Nephron progenitor cell (in vitro differentiated cells): ENCODE results near the gene ACOX3.
A peak's percentile ranks its signal among the peaks of the same experiment; 100 is the strongest.

Experiments used
- DNase-seq: peaks from one replicate; pipeline ENCODE4 v3.0.0; 2021
- H3K27ac Mint-ChIP-seq: 2 replicates; pipeline ENCODE4 v1.8.0; 2021; ENCODE audit warnings: mild to moderate bottlenecking, moderate library complexity, mixed read lengths
- H3K27me3 Mint-ChIP-seq: 2 replicates; pipeline ENCODE4 v1.8.0; 2021; ENCODE audit warnings: mild to moderate bottlenecking, low read depth, mixed read lengths; ENCODE audit not compliant: poor library complexity
- H3K36me3 Mint-ChIP-seq: 2 replicates; pipeline ENCODE4 v1.8.0; 2021; ENCODE audit warnings: low read depth, mixed read lengths
- H3K4me1 Mint-ChIP-seq: 2 replicates; pipeline ENCODE4 v1.8.0; 2021; ENCODE audit warnings: mixed read lengths
- H3K4me3 Mint-ChIP-seq: 2 replicates; pipeline ENCODE4 v1.8.0; 2021; ENCODE audit warnings: mild to moderate bottlenecking, moderate library complexity, mixed read lengths
- H3K9me3 Mint-ChIP-seq: 2 replicates; pipeline ENCODE4 v1.8.0; 2021; ENCODE audit warnings: mild to moderate bottlenecking, moderate library complexity, mixed read lengths
- TF ChIP-seq, protein P1 (sequence below): fragments of 200-600 bp; sonication (generic); IDR thresholded peaks from 2 replicates; pipeline ENCODE4 v1.5.0; 2021; ENCODE audit warnings: antibody characterized with exemption

Gene ACOX3

DNA sequence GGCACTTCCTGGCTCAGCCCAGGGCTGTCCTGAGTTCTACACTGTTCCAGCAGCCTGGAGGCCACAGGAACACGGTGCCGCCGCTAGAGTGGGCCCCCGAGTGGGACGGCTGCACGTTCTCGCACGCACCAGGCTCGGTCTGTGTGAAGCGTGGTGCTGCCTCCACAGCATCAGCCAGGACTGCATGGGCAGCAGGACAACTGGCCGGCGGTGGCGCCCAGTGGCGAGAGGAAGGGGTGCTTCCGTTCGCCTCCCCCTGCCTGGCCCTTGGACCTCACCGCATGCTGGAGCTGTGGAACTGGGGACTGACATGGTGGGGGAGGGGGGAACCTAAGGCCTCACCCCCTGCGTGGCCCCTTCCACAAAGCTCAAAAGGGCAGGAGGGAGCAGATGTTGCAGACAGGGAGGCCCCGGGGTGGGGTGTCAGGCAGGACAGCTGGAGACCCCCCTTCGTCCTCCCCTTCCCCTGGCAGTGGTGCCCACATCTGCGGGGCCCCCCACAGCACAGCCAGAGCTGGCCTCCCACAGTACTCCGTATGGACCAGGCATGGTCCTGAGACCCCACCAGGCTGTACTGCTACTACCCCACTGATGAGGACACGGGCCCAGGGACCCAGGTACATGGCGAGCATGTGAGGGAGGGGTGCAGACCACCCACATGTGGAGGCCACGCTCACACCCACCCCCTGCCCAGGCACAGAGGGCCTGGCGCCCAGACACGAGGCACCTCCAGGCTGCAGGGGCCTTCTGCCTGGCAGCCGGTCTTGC, 58.5 kb downstream of the ACOX3 start:
- H3K4me1 Mint-ChIP-seq, result peaks cover 38% of the 10 kb centered on the region
- H3K36me3 Mint-ChIP-seq, result peaks cover 10% of the 10 kb centered on the region
- no peaks in the 10 kb centered on the region for H3K9me3 Mint-ChIP-seq
- peaks cover 2% of the 10 kb centered on the region for H3K27me3 Mint-ChIP-seq
- TF ChIP-seq, protein P1, sequence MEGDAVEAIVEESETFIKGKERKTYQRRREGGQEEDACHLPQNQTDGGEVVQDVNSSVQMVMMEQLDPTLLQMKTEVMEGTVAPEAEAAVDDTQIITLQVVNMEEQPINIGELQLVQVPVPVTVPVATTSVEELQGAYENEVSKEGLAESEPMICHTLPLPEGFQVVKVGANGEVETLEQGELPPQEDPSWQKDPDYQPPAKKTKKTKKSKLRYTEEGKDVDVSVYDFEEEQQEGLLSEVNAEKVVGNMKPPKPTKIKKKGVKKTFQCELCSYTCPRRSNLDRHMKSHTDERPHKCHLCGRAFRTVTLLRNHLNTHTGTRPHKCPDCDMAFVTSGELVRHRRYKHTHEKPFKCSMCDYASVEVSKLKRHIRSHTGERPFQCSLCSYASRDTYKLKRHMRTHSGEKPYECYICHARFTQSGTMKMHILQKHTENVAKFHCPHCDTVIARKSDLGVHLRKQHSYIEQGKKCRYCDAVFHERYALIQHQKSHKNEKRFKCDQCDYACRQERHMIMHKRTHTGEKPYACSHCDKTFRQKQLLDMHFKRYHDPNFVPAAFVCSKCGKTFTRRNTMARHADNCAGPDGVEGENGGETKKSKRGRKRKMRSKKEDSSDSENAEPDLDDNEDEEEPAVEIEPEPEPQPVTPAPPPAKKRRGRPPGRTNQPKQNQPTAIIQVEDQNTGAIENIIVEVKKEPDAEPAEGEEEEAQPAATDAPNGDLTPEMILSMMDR, result no peak
- no peak for DNase-seq
- H3K4me3 Mint-ChIP-seq, result no peak overlapping the region
- H3K27ac Mint-ChIP-seq, result no peak overlapping the region

DNA sequence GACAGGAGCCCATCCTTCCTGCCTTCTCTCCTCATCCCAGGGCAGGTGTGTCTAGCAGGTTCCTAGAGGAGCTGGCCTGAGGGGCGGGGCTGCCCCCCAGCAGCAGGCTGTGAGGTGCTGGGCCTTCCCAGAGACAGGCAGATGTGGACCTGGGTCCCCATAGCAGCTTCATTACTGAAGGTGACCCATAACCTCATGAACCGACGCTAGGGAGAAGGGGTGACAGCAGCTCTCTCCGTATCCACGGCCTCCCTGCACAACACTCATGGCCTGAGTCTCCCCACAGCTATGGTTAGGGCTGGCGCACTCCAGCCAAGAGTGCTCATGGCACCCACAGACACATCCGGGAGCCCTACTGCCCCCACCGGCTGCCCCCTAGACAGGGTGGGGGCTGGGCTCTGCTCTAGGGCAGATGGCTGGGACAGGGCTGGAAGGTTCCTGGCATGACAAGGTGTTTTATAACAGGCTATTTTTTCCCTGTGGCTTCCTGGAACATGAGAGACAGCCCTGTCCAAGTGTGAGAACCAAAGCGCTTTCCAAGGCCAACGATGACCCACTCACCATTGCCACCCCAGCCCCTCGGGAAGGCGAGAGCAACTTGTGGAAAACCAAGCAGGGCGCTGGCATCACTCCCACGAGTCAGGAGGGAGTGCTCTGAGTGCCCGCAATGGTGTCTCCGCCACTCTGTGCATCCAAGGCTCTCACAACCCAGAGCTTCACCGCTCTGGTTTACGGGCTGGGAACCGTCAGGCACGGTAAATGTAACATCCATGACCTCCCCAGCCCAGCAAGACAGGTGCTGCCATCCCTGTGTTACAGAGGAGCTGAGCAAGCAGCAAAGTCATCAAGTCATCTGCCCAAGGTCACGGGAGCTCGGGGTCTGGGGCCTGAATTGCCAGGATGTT, 59.8 kb downstream of the ACOX3 start:
- Mint-ChIP-seq H3K27ac (no peak overlapping the region), H3K36me3 (peaks cover 6% of the 10 kb centered on the region), H3K4me1 (peaks cover 34% of the 10 kb centered on the region), H3K27me3 (peaks cover 2% of the 10 kb centered on the region), H3K9me3 (no peaks in the 10 kb centered on the region), H3K4me3 (no peak overlapping the region)
- TF ChIP-seq, protein P1, result no peak
- DNase-seq, result no peak

DNA sequence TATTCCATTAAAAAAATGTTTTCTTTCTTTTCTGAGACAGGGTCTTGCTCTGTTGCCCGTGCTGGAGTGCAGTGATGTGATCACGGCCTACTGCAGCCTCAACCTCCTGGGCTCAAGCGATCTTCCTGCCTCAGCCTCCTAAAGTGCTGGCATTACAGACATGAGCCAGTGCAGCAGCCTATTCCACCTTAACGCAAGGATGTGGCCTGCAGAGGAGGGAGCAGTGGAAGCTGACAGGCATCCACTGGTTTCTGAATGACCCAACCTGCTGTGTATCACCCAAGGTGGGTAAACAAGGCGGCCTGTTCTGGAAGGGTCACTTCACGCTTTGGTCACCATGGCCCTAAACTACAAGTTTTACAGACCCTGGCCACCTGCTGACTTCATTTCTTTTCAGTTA, 60.8 kb downstream of the ACOX3 start:
- H3K4me1 Mint-ChIP-seq, result peaks cover 27% of the 10 kb centered on the region
- no peaks in the 10 kb centered on the region for H3K9me3 Mint-ChIP-seq
- no peaks in the 10 kb centered on the region for H3K36me3 Mint-ChIP-seq
- H3K4me3 Mint-ChIP-seq, result no peak overlapping the region
- no peak for DNase-seq
- H3K27me3 Mint-ChIP-seq, result no peaks in the 10 kb centered on the region
- H3K27ac Mint-ChIP-seq, result no peak overlapping the region
- TF ChIP-seq, protein P1, result no peak

DNA sequence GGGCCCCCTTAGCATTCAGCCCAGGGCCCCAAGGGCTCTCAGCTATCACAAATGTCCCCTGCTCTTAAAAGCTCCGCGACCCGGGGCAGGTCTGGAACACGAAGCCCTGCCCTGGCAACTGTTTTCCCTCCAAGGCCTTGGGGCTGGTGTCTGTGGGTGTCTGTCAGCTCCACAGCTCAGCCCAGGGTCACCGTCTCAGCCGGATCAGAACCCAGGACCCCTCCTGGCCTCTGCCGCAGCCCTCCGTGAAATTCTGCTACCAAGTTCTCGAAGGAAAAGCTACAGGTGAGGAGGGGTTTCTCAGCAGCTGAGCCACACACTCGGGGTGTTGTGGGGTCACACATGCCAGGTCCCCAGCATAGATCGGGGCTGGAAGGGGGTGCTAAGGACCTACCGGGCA, 61.2 kb downstream of the ACOX3 start:
- Mint-ChIP-seq H3K9me3 (no peaks in the 10 kb centered on the region), H3K27me3 (no peaks in the 10 kb centered on the region), H3K4me3 (no peak overlapping the region), H3K36me3 (no peaks in the 10 kb centered on the region), H3K4me1 (peaks cover 22% of the 10 kb centered on the region), H3K27ac (no peak overlapping the region)
- no peak for DNase-seq
- TF ChIP-seq, protein P1, result no peak

DNA sequence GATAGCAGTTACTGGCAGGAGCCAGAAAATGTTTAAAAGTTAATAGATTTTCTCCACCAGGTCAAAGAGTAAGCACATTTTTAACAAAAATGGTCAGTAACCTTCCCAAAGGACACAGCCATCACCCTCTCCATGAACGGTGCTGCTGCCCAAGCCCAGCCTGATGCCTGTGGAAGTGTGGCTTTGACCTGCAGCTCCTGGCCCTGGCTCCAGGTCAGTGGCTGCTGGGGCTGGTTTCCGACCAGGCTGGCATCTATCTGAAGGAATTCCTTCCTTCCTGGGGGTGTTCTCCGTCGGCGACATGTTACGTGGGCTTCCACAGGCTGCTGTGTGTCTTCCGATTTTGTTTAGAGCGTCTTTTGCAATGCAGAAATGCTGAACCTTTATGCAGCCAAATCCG, 61.7 kb downstream of the ACOX3 start:
- H3K27ac Mint-ChIP-seq, result peak overlapping the region; percentile 61
- no peak overlapping the region for H3K4me3 Mint-ChIP-seq
- DNase-seq, result no peak
- TF ChIP-seq, protein P1, result no peak
- H3K4me1 Mint-ChIP-seq, result peaks cover 17% of the 10 kb centered on the region
- H3K36me3 Mint-ChIP-seq, result no peaks in the 10 kb centered on the region
- H3K27me3 Mint-ChIP-seq, result no peaks in the 10 kb centered on the region
- no peaks in the 10 kb centered on the region for H3K9me3 Mint-ChIP-seq
